Activated T-helper 17 cell treated with anti-CD3 and anti-CD28 coated beads, Interleukin-2, amount 50 U/mL, for 72 hours (primary cell): ENCODE measurements around the gene MSI2. TPM values are rescaled to one million over a fixed set of nuclear protein-coding genes. Genes with fewer than 3 reads are reported as not detected.
A peak's percentile ranks its signal among the peaks of the same experiment; 100 is the strongest.

ENCODE experiments used
- ATAC-seq: fragments of 150-1000 bp; cut with Tn5 transposase; replicated peaks from 2 replicates; pipeline ENCODE4 v1.10.0; 2021; ENCODE audit warnings: mild to moderate bottlenecking, moderate library complexity
- H3K27ac Mint-ChIP-seq: one replicate; pipeline ENCODE4 v1.8.0; 2022; ENCODE audit warnings: mixed read lengths
- H3K27me3 Mint-ChIP-seq: one replicate; pipeline ENCODE4 v1.8.0; 2022; ENCODE audit warnings: mixed read lengths
- H3K36me3 Mint-ChIP-seq: one replicate; pipeline ENCODE4 v1.8.0; 2022; ENCODE audit warnings: low read depth, mild to moderate bottlenecking, mixed read lengths
- H3K4me1 Mint-ChIP-seq: one replicate; pipeline ENCODE4 v1.8.0; 2022; ENCODE audit warnings: mixed read lengths
- H3K4me3 Mint-ChIP-seq: one replicate; pipeline ENCODE4 v1.8.0; 2022; ENCODE audit warnings: mild to moderate bottlenecking, mixed read lengths
- H3K9me3 Mint-ChIP-seq: one replicate; pipeline ENCODE4 v1.8.0; 2022; ENCODE audit warnings: mixed read lengths
- total RNA-seq, 2 donors: library from RNA; stranded (reverse); gene quantifications; one replicate each; pipeline ENCODE4 v1.2.3, GENCODE V29; 2022

The MSI2 gene
- total RNA-seq, 2 donors from 2014 or later = 96.3 to 128 TPM

DNA sequence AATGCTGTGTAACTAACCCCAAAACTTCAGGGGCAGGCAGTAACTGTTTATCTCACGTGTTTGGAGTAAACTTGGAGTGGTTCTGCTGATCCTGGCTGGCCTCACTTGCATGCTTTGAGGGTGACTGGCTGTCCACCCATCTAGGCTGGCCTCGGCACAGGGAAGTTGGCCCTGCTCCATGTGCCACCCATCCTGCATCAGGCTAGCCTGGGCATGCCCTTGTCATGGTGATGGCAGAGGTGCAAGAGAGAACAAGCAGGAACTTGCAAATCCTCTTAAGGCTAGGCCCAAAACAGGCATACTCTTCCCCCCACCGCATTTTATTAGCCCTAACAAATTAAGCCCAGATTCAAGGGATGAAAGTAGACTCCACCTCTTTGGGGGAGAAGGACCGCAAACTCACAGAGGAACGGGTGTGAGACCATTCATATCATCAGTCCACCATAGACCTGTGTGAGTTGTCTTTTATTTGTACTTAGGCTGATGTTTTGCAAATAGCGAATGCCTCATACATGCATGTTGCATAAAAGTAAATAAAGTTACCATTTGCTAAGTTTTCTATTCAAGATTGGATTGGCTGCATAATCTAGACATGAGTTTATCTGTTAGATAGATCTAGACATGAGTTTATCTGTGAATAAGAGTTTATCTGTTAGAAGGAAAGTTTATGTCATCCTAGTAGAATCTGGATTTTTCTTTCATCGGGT, 267.8 kb downstream of the MSI2 start:
- Mint-ChIP-seq H3K27me3 (no peaks in the 10 kb centered on the region), H3K27ac (no peak overlapping the region), H3K4me3 (no peak overlapping the region), H3K36me3 (no peaks in the 10 kb centered on the region), H3K4me1 (peaks cover 20% of the 10 kb centered on the region), H3K9me3 (no peaks in the 10 kb centered on the region)
- no peak for ATAC-seq

DNA sequence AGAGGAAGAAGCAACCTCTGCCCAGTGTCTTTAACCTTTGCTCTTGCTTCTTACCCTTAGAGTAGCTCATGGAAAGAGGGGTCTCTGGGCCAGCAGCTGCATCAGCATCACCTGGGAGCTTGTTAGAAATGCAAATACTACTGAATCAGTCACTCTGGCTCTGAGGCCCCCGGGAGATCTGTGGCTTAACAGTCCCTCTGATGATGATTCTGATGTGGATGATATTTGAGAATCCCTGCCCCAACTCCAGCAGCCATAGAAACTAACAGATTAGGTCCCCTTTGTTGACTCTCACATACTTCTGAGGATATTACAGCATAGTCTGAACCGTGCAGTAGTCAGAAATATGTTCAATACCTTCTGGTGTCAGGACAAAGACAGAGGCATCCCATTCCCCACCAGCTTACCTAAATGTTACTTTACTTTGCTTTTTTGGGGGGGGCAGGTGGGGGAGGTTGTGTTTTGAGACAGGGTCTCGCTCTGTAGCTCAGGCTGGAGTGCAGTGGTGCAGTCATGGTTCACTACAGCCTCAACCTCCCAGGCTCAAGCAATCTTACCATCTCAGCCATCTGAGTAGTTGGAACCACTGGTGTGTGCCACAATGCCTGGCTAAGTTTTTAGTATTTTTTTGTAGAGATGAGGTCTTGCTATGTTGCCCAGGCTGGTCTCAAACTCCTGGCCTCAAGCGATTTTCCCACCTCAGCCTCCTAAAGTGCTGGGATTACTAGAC, 268.7 kb downstream of the MSI2 start:
- no peaks in the 10 kb centered on the region for H3K27me3 Mint-ChIP-seq
- no peaks in the 10 kb centered on the region for H3K9me3 Mint-ChIP-seq
- peaks cover 20% of the 10 kb centered on the region for H3K4me1 Mint-ChIP-seq
- peak; percentile 31 for ATAC-seq
- H3K4me3 Mint-ChIP-seq = no peak overlapping the region
- H3K36me3 Mint-ChIP-seq = peaks cover 5% of the 10 kb centered on the region
- H3K27ac Mint-ChIP-seq = no peak overlapping the region

DNA sequence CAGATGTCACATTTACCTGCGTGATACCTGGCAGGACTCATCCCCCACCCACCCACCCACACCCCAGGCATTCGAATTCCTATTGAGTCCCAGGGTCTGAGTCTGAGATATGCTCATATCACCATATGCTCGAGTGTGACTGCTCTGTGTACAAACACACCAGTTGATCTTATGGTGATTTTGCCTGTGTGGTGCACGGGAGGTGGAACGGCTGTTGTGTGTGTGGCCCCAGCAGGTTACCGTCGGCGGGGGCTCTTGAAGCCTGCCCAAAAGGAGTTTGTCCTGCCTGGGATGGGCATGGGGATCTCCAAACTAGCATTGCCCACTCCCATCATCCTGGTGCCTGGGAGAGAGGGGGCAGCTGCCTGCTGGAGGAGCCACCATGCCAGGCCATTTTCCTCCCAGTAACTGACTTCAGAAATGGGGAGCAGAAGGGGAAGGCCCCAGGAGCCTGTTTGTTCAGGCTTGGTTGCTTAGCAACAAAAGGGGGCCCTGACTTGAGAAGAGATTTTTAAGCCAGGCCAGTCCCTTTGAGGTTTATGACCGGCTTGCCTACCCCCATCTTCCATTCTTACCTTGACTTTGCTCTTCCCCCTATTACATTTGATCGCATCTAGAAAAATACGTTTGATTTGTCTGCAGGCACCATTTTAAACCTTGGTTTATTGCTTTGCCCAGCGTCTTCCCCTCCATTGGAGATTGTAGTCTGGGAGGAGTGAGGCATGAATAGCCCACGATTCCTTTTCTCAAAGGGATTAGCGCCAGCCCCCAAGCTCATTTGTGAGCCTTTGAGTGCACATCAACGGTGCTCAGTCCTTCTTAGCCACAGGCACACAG, 271.1 kb downstream of the MSI2 start:
- Mint-ChIP-seq H3K27ac (no peak overlapping the region), H3K27me3 (no peaks in the 10 kb centered on the region), H3K4me3 (no peak overlapping the region), H3K4me1 (peaks cover 14% of the 10 kb centered on the region), H3K36me3 (peaks cover 12% of the 10 kb centered on the region), H3K9me3 (no peaks in the 10 kb centered on the region)
- ATAC-seq = no peak

DNA sequence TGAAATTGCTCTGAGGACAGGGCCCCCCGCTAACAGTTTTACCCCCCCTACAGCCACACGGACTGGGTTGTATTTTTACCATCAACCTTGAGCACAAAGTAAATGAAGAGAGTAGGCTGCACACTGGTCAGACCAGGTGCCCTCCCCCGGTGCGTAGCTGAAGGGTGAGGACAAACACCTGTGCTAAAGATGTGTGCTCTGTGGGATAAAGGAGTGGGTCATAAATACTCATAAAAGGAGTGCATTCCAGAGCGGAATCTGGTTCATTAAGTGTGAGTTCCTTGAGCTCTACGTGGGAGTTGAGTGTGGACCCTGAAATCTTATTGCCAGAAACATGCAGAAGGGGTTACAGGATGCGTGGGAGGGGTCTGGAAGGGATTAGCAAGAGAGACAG, 271.7 kb downstream of the MSI2 start:
- Mint-ChIP-seq H3K4me1 (peaks cover 13% of the 10 kb centered on the region), H3K36me3 (peaks cover 14% of the 10 kb centered on the region), H3K4me3 (no peak overlapping the region), H3K9me3 (no peaks in the 10 kb centered on the region), H3K27me3 (no peaks in the 10 kb centered on the region), H3K27ac (no peak overlapping the region)
- ATAC-seq = no peak

DNA sequence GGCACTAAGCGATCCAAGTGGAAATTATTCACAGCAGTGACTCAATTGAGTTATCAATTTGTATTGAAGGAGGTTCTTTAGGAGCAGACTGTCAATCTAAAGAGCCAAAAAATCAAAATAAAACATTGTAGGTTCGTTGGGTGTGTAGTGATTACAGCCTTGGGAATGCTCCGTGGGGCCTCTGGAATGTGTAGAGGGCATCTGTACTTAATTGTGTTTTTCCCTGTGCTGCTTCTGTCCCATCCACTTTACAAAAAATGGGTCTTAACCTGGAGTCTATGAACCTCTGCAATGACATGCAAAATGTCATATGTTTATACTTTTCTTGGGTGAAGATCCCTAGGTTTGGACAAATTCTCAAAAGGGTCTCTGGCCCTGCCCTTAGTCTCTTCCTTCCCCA, 273.7 kb downstream of the MSI2 start:
- H3K27ac Mint-ChIP-seq = peak overlapping the region; percentile 67
- H3K36me3 Mint-ChIP-seq = peaks cover 14% of the 10 kb centered on the region
- ATAC-seq = no peak

DNA sequence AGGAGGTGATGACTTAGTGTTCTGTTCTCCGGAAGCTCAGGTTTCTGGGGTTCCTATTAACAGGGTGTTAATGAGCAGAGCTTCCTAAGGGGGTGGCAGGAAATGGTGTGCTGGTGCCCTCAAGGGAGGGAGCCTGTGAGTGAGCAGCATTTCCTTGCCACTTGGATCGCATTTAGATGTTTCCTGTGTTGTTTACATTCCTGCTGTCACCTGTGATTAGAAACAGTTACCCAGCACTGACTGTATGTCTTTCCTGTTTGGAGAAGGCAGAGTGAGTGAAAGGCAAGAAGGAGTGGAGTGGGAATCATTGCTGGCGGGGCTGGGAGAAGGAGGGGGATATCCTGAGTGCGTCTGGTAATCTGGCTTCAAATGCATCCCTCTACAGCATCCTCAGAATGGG, 274.2 kb downstream of the MSI2 start:
- no peak for ATAC-seq
- Mint-ChIP-seq H3K36me3 (peaks cover 14% of the 10 kb centered on the region), H3K27me3 (no peaks in the 10 kb centered on the region)

More for the DNA sequence above, 273.7 kb downstream of the MSI2 start:
- Mint-ChIP-seq H3K27me3 (no peaks in the 10 kb centered on the region), H3K4me1 (peaks cover 6% of the 10 kb centered on the region), H3K4me3 (no peak overlapping the region), H3K9me3 (no peaks in the 10 kb centered on the region)

DNA sequence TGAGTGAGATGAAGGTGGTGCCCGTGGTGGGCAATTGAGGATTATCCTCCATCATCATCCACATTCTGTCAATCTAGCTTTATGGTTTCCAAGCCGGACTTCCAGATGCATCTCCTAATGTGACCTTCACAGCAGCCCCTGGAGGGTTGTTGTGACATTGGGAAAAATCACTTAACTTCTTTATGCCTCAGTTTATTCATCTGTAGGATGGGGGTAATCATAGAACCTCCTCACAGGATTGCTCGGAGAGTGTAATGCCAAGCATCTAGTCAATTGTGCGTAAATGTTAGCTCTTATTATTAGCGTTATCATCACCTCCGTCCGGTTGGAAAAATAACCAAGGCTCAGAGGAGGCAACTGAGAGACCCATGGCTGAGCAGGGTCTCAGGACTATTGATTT, 274.8 kb downstream of the MSI2 start:
- H3K4me3 Mint-ChIP-seq = no peak overlapping the region
- H3K27ac Mint-ChIP-seq = peak overlapping the region; percentile 67
- H3K4me1 Mint-ChIP-seq = peaks cover 6% of the 10 kb centered on the region
- peaks cover 14% of the 10 kb centered on the region for H3K36me3 Mint-ChIP-seq
- no peaks in the 10 kb centered on the region for H3K27me3 Mint-ChIP-seq
- ATAC-seq = no peak
- H3K9me3 Mint-ChIP-seq = no peaks in the 10 kb centered on the region

More for the DNA sequence above, 274.2 kb downstream of the MSI2 start:
- no peak overlapping the region for H3K4me3 Mint-ChIP-seq
- peak overlapping the region; percentile 67 for H3K27ac Mint-ChIP-seq
- peaks cover 6% of the 10 kb centered on the region for H3K4me1 Mint-ChIP-seq
- H3K9me3 Mint-ChIP-seq = no peaks in the 10 kb centered on the region

DNA sequence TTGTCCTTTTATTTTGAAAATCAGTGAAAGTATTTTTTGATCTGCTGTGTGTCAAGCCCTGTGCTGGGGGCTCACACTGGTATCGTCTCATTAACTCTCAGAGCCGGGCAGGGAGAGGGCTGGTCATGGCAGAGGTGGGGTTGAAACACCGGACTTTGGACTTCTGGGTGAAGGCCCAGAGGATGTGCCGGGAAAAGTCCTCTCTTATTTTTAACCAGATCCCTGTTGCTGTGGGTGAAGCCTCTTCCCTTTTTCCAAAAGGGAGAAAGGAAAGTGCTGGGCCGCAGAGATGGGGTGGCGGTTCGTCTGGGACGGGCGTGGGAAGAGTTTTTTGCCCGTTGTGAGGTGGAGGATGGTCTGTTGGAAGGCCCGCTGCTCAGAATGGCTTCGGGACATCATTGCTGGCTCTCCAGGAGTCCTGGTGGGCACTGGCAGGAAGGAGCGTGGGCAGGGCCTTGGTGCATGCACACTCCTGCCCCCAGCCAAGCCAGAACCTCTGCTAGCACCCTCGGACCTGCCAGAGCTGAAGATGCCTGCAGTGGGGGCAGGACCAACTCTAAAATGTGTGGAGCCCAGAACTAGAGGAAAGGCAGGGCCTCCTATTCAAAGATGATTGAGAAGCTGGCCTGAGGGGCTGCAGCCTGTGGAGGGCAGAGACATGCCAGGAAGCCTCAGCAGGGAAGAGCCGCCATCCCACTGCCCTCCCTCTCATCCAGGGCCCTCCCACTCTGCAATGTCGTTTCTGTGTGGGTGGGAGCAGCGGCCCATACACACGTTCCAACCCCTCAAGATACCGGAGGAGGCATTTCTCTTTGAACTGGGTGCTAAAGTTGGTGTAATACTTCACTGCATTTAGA, 275.6 kb downstream of the MSI2 start:
- H3K36me3 Mint-ChIP-seq = peaks cover 14% of the 10 kb centered on the region
- H3K4me1 Mint-ChIP-seq = peaks cover 6% of the 10 kb centered on the region
- H3K27ac Mint-ChIP-seq = peak overlapping the region; percentile 82
- no peak overlapping the region for H3K4me3 Mint-ChIP-seq
- ATAC-seq = no peak
- H3K27me3 Mint-ChIP-seq = no peaks in the 10 kb centered on the region
- no peaks in the 10 kb centered on the region for H3K9me3 Mint-ChIP-seq

DNA sequence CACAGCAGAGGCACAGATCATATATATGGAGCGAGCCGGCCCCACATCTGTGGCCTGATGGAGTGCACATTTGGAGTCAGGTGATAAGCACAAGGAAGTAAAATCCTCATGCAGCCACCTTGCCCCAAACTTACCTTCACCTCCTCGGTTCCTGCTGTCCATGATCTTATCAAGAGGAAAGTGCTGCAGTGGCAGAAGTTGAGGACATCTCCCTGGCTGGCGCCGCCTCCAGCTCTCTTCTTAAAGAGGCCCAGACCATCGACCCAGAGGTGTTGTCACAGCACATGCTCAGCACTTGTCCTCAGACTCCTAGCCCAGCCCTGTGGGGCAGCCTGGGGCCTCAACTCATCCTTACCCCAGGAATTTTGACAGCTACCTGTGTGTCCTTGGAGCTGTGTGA, 276.2 kb downstream of the MSI2 start:
- Mint-ChIP-seq H3K27me3 (no peaks in the 10 kb centered on the region), H3K27ac (peak overlapping the region; percentile 82), H3K9me3 (no peaks in the 10 kb centered on the region), H3K4me1 (peaks cover 6% of the 10 kb centered on the region), H3K4me3 (no peak overlapping the region), H3K36me3 (peaks cover 14% of the 10 kb centered on the region)
- ATAC-seq = no peak

DNA sequence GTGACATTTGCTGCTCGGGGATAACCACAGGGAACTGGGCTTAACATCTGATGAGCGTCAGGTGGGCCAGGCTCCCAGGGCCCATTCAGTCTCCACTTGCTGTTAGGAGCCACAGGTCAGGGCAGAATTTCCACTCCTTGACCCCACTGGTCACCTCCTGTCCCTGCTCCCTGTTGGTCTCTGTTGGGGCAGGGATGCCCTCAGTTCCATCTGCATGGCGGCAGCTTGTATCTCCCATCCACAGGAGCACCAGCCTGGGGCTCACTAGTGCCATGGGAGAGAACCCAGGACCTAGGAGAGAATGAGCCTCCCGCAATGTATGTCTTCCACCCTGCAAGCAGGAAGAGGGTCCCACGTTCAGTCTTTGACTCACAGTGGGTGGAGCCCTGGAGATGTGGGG, 276.6 kb downstream of the MSI2 start:
- peaks cover 6% of the 10 kb centered on the region for H3K4me1 Mint-ChIP-seq

DNA sequence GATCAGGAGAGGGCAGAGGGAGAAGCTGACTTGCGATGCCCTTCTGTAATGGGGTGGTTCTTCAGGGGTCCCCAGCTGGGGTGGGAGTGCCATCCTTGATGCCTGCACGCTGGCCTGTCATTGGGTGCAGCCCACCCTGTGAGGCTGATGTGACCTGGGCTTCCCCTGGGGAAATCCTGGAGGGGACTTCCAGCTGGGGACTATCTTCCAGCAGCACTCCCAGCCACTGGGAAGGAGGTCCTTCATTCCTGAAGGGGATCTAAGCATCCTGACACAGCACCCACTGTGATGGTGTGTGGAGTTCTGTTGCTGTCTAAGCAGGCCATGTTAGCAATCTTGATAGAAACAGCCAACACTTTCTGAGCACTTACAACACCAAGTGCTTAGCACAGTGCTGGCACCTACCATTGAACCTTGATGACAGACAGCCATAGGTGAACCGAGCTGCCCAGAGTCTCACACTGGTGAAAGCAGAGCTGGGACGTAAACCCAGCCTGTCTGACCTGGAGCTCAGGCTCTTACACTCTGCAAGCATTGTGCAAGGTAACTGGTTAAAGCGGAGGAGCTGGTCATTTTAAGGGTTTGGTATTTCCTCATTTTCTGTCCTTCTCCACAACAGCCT, 277.5 kb downstream of the MSI2 start:
- H3K27ac Mint-ChIP-seq = peak overlapping the region; percentile 82
- H3K4me3 Mint-ChIP-seq = no peak overlapping the region
- peaks cover 14% of the 10 kb centered on the region for H3K36me3 Mint-ChIP-seq
- H3K4me1 Mint-ChIP-seq = peaks cover 6% of the 10 kb centered on the region
- H3K9me3 Mint-ChIP-seq = no peaks in the 10 kb centered on the region
- no peaks in the 10 kb centered on the region for H3K27me3 Mint-ChIP-seq
- no peak for ATAC-seq

More for the DNA sequence above, 276.6 kb downstream of the MSI2 start:
- H3K9me3 Mint-ChIP-seq = no peaks in the 10 kb centered on the region
- peaks cover 14% of the 10 kb centered on the region for H3K36me3 Mint-ChIP-seq
- H3K27me3 Mint-ChIP-seq = no peaks in the 10 kb centered on the region
- H3K27ac Mint-ChIP-seq = peak overlapping the region; percentile 82
- ATAC-seq = no peak
- H3K4me3 Mint-ChIP-seq = no peak overlapping the region

DNA sequence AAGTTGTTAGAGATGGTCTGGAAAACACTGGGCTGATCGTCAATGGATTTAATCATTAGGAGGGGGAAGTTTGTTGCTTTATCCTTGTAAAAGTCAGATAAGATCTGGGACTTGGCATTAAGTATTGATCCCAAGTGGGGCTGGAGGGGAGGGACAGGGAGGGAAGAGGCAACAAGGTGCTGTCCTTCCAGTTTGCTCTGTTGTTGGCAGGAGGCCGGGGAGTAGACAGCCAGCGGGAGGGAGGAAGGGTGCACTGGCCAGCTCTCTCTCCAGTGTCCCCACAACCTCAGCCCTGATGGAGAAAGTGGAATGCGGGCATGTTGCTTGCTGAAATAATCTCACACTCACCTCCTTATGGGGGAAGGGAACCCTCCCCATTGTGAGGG, 278.5 kb downstream of the MSI2 start:
- H3K27me3 Mint-ChIP-seq = no peaks in the 10 kb centered on the region
- H3K36me3 Mint-ChIP-seq = peaks cover 8% of the 10 kb centered on the region
- no peak for ATAC-seq
- no peaks in the 10 kb centered on the region for H3K9me3 Mint-ChIP-seq
- H3K27ac Mint-ChIP-seq = no peak overlapping the region
- no peak overlapping the region for H3K4me3 Mint-ChIP-seq
- peaks cover 6% of the 10 kb centered on the region for H3K4me1 Mint-ChIP-seq

DNA sequence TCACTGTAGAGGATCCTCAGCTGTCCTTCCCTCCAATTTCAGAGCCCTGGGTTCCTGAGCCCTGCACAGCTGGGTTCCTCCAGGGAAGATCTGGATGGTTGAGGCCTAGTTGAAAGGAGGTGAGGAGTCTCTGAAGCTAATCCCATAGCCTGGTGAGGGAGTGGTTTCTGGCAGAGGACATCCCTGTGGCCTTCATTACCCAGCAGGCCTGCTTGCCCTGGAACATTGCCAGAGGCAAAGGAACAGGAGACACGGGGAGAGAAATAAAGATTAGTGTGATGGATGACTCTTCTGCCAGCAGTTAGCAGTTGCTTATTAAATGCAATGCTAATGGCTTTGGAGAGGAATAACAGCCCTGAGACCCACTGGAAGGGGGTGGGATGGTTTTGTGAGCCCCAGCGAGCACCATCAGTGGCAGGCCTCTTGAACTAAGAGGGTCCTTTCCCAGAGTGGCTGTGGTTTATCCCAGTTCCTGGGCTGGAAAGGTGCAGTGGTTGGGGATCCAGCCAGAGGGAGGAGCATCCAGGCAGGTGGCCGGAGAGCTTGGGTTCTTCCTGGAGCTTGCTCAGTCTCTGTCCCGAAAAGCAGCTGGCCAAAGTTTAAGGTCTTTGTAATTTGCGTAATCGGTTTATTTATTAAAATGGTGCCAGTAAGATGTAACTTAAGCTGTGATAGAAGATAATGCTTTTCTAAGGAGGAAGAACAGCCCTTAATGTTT, 279.1 kb downstream of the MSI2 start:
- no peak overlapping the region for H3K4me3 Mint-ChIP-seq
- no peak overlapping the region for H3K27ac Mint-ChIP-seq
- ATAC-seq = no peak

More for the DNA sequence above, 279.1 kb downstream of the MSI2 start:
- Mint-ChIP-seq H3K36me3 (peaks cover 8% of the 10 kb centered on the region), H3K9me3 (no peaks in the 10 kb centered on the region), H3K4me1 (peaks cover 8% of the 10 kb centered on the region), H3K27me3 (no peaks in the 10 kb centered on the region)
